OCI-LY7 (cell line): ENCODE measurements around the gene MLKL. TPM values are rescaled to one million over a fixed set of nuclear protein-coding genes. Genes with fewer than 3 reads are reported as not detected.

Source experiments
- BruUV-seq: library from RNA; stranded (reverse); fragments of 400-500 nt; replicated peaks from 2 replicates; lab custom pipeline; 2021; lab: Mats Ljungman, UMichigan
- CTCF ChIA-PET: fragments of 300-600 bp; sonication (Branson Sonifier 250); formaldehyde crosslinking; loops from one replicate; lab custom pipeline; 2022; ENCODE audit warnings: antibody characterized with exemption; ENCODE audit not compliant: unreplicated experiment; lab: Charles Lee
- POLR2A ChIA-PET: fragments of 300-600 bp; sonication (Branson Sonifier 250); formaldehyde crosslinking; loops from one replicate; lab custom pipeline; 2022; ENCODE audit warnings: antibody characterized with exemption; lab: Charles Lee
- DNase-seq: peaks from one replicate; pipeline ENCODE4 v3.0.0-alpha.2; 2015; ENCODE audit warnings: low spot score
- H2AFZ ChIP-seq: fragments of 200-600 bp; sonication (generic), shearing (Covaris generic); 2 replicates; pipeline ENCODE4 v1.6.1; 2014; ENCODE audit warnings: mild to moderate bottlenecking, antibody characterized with exemption, low read length, moderate library complexity
- H3K27ac ChIP-seq: fragments of 200-600 bp; sonication (generic); 2 replicates; pipeline ENCODE4 v1.5.1; 2014; ENCODE audit warnings: mixed run types, low read depth, mild to moderate bottlenecking, moderate library complexity, low read length, inconsistent platforms; ENCODE audit not compliant: poor library complexity, severe bottlenecking
- H3K36me3 ChIP-seq: fragments of 200-600 bp; sonication (generic); 2 replicates; pipeline ENCODE4 v1.6.1; 2014; ENCODE audit warnings: mild to moderate bottlenecking, antibody characterized with exemption, low read length, moderate library complexity, mixed read lengths; ENCODE audit not compliant: insufficient read depth
- H3K4me1 ChIP-seq: fragments of 200-600 bp; sonication (generic); 2 replicates; pipeline ENCODE4 v1.5.1; 2014; ENCODE audit warnings: mild to moderate bottlenecking, low read length; ENCODE audit not compliant: insufficient read depth, poor library complexity, severe bottlenecking
- H3K4me2 ChIP-seq: fragments of 200-600 bp; sonication (generic); 2 replicates; pipeline ENCODE4 v1.6.1; 2014; ENCODE audit warnings: mild to moderate bottlenecking, low read length
- H3K4me3 ChIP-seq: fragments of 200-600 bp; sonication (generic); 2 replicates; pipeline ENCODE4 v1.5.1; 2014; ENCODE audit warnings: mild to moderate bottlenecking, low read depth, low read length; ENCODE audit not compliant: poor library complexity, severe bottlenecking
- H3K79me2 ChIP-seq: fragments of 200-600 bp; sonication (generic); 2 replicates; pipeline ENCODE4 v1.6.1; 2016; ENCODE audit warnings: low read depth, mild to moderate bottlenecking, low read length, moderate library complexity, mixed read lengths; ENCODE audit not compliant: insufficient read depth
- H3K9me2 ChIP-seq: fragments of 200-600 bp; sonication (generic); 2 replicates; pipeline ENCODE4 v1.6.1; 2016; ENCODE audit warnings: mild to moderate bottlenecking, low read length, mixed read lengths; ENCODE audit not compliant: insufficient read depth
- H3K9me3 ChIP-seq: fragments of 200-600 bp; sonication (generic); 2 replicates; pipeline ENCODE4 v1.6.1; 2014; ENCODE audit warnings: mild to moderate bottlenecking, mixed run types, low read length, mixed read lengths
- H4K20me1 ChIP-seq: fragments of 200-600 bp; sonication (generic); 2 replicates; pipeline ENCODE4 v1.6.1; 2014; ENCODE audit warnings: mild to moderate bottlenecking, antibody characterized with exemption, low read length, moderate library complexity, mixed read lengths; ENCODE audit not compliant: insufficient read depth
- EZH2phosphoT487 ChIP-seq: fragments of 200-600 bp; sonication (generic); IDR thresholded peaks from 2 replicates; pipeline ENCODE4 v1.6.1; 2018; ENCODE audit warnings: low read depth, borderline replicate concordance, mild to moderate bottlenecking, mixed run types, antibody characterized with exemption, low read length, moderate library complexity, mixed read lengths
- intact Hi-C: fragments of 100-400 bp; cut with micrococcal nuclease; formaldehyde crosslinking; loops from one replicate; pipeline ENCODE4 v1.10.0; 2022; ENCODE audit not compliant: unreplicated experiment
- total RNA-seq, 2 experiments: library from RNA; depleted of rRNA in 1 of 2; stranded (reverse); fragments of >200 nt in 1 of 2; shearing (Covaris generic) in 1 of 2; gene quantifications; 2 replicates each; pipeline ENCODE4 v1.2.3, GENCODE V29; 2014 to 2022
- TF ChIP-seq, protein P1 (sequence below): fragments of 200-600 bp; sonication (generic); conservative IDR thresholded peaks from 2 replicates; pipeline ENCODE4 v1.5.1; 2014; ENCODE audit warnings: mild to moderate bottlenecking, antibody characterized with exemption, low read length, moderate library complexity, mixed read lengths

The MLKL gene
- total RNA-seq, 2 experiments from 2014 or later = 8.0 to 9.0 TPM

DNA sequence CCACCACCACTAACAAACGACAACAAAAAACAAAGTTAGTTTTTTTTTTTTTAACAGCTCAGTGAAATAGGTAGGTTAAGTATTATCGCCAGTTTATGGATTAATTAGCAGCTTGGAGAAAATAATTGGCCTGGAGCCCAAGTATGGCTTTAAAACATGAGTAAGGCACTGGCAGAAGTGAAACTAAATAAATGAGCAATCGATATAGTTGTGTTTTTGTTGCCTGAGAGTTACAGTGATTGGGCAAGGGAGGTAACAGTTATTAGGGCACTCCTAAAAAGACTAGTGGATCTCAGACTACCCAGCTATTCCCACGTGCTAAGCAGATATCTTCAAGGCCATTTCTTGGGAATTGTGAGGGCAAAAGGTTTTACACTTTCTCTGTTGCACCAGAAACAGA lies 2.4 kb downstream of the MLKL start:
- H3K9me3 ChIP-seq = no peaks in the 10 kb centered on the region
- DNase-seq = no peak
- no peaks in the 10 kb centered on the region for H3K9me2 ChIP-seq
- no peaks in the 10 kb centered on the region for H3K36me3 ChIP-seq
- H4K20me1 ChIP-seq = no peaks in the 10 kb centered on the region
- peak overlapping the region; percentile 69 for H3K4me3 ChIP-seq
- peaks cover 50% of the 10 kb centered on the region for H3K4me1 ChIP-seq
- intact Hi-C loops = no loop called here
- CTCF ChIA-PET = interaction anchor here (1.9 kb wide), 1 partner anchor 165 kb away, joined by 5 read pairs; no protein-coding TSS in a partner anchor
- no peak overlapping the region for H3K27ac ChIP-seq
- TF ChIP-seq, protein P1, sequence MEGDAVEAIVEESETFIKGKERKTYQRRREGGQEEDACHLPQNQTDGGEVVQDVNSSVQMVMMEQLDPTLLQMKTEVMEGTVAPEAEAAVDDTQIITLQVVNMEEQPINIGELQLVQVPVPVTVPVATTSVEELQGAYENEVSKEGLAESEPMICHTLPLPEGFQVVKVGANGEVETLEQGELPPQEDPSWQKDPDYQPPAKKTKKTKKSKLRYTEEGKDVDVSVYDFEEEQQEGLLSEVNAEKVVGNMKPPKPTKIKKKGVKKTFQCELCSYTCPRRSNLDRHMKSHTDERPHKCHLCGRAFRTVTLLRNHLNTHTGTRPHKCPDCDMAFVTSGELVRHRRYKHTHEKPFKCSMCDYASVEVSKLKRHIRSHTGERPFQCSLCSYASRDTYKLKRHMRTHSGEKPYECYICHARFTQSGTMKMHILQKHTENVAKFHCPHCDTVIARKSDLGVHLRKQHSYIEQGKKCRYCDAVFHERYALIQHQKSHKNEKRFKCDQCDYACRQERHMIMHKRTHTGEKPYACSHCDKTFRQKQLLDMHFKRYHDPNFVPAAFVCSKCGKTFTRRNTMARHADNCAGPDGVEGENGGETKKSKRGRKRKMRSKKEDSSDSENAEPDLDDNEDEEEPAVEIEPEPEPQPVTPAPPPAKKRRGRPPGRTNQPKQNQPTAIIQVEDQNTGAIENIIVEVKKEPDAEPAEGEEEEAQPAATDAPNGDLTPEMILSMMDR = no peak
- TF ChIP-seq EZH2phosphoT487 = no peak
- H3K4me2 ChIP-seq = peak overlapping the region; percentile 85
- H3K79me2 ChIP-seq = peaks cover 5% of the 10 kb centered on the region; the same call in 1 of the 2 replicates
- POLR2A ChIA-PET = interaction anchor here (0.9 to 3.2 kb wide), 3 partner anchors 12 to 42 kb away, joined by 3 to 20 read pairs (median 5); partner anchors contain the start of gene RFWD3
- BruUV-seq = no TSS peak
- H2AFZ ChIP-seq = peak overlapping the region; percentile 46; the same call in 1 of the 2 replicates

DNA sequence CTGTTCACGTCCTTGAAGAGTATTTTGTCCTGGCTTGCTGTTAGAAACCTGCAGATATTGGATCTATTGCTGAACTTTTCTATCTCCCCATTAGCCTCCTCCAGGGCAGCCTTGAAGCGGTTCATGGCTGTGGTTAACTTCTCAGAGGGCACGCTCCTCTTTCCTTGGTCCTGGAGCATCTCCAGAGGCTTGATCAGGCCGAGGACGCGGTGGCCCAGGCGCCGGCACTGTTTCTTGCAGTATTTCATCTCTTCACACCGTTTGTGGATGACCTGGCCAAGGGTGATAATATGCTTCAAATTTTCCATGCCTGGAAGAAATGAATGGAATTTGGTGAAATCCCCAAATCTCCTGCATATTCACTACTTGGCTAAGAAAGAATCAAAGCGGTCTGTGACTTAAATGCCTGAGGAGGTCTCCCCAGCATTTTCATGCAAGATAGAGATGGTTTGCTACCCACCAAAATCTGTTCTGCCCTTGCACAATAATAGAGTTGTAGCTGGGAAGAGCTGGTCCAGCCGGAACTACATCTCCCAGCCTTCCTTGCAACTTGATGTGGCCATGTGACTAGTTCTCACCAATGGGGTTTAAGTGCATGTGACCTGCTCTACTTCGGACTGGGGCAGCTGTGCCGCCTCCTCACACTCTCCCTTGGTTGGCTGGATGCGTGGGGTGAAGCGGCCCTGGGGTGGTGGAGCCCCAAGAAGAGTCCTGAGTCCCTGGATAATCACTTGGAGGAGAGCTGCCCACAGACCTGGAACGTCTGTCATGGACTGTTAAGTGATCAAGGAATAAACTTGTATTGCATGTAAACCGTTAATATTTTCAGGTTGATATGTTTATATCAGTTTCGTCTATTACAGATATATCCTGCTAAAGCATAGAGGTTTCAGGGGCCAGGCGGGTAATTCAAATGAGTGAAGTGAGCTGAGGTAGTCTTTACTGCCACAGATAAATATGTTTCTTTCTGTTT lies 4.9 kb downstream of the MLKL start:
- ChIA-PET CTCF (interaction anchor here (0.6 kb wide), 1 partner anchor 20 kb away, joined by 4 read pairs; no protein-coding TSS in a partner anchor), POLR2A (interaction anchor here (0.5 to 3.9 kb wide), 6 partner anchors 14 to 725 kb away, joined by 3 to 17 read pairs (median 3); partner anchors contain the start of gene RFWD3)
- Histone ChIP-seq H3K9me2 (no peaks in the 10 kb centered on the region), H3K4me1 (peaks cover 37% of the 10 kb centered on the region), H3K4me3 (peak overlapping the region; percentile 66), H3K4me2 (peak overlapping the region; percentile 77), H3K27ac (peak overlapping the region; percentile 26), H4K20me1 (no peaks in the 10 kb centered on the region), H3K79me2 (peaks cover 5% of the 10 kb centered on the region; the same call in 1 of the 2 replicates), H2AFZ (peak overlapping the region; percentile 94), H3K9me3 (no peaks in the 10 kb centered on the region), H3K36me3 (no peaks in the 10 kb centered on the region; the same call in 1 of the 2 replicates)
- intact Hi-C loops = no loop called here
- no peak for TF ChIP-seq EZH2phosphoT487
- TF ChIP-seq, protein P1 = no peak
- BruUV-seq = TSS peak; percentile 94
- peak; percentile 92 for DNase-seq
